K562 (cell line): ENCODE measurements around the gene RGS19. TPM values are rescaled to one million over a fixed set of nuclear protein-coding genes. Genes with fewer than 3 reads are reported as not detected.

Experiments used
- CEBPG ChIP-seq, 3 experiments: fragments of 200-800 bp in 1 of 3; sonication (Bioruptor generic) in 1 of 3; sonication (generic) in 1 of 3; formaldehyde crosslinking in 1 of 3; IDR thresholded peaks in 2 of 3; conservative IDR thresholded peaks in 1 of 3; 2 replicates each; pipeline versions ENCODE4 v1.6.1 to v1.8.0; 2016 to 2022; ENCODE audit warnings: missing compliant biosample characterization in 2 of 3, missing genetic modification characterization in 2 of 3, mild to moderate bottlenecking in 1 of 3, missing genetic modification reagents in 1 of 3
- DACH1 ChIP-seq: fragments of 450-650 bp; IDR thresholded peaks from 2 replicates; pipeline ENCODE4 v1.6.1; 2018; ENCODE audit not compliant: partially characterized antibody
- ESRRA ChIP-seq: fragments of 450-650 bp; IDR thresholded peaks from 2 replicates; pipeline ENCODE4 v1.6.1; 2014; ENCODE audit warnings: low read depth, mild to moderate bottlenecking, moderate library complexity, borderline replicate concordance
- HDAC1 ChIP-seq, 2 experiments: fragments of 450-650 bp; IDR thresholded peaks; 2 replicates each; pipeline ENCODE4 v1.6.1; 2016 to 2017; ENCODE audit warnings: inconsistent platforms in 1 of 2, mild to moderate bottlenecking in 1 of 2, moderate library complexity in 1 of 2
- IRF2 ChIP-seq: sonication (generic); formaldehyde crosslinking; IDR thresholded peaks from 2 replicates; pipeline ENCODE4 v1.8.1; 2022; ENCODE audit warnings: mild to moderate bottlenecking, missing genetic modification reagents
- NONO ChIP-seq, 2 experiments: fragments of 200-400 bp in 1 of 2; fragments of 450-650 bp in 1 of 2; formaldehyde crosslinking in 1 of 2; IDR thresholded peaks; 2 replicates each; pipeline ENCODE4 v1.6.1; 2017; ENCODE audit warnings: low read depth in 2 of 2, mild to moderate bottlenecking in 2 of 2, moderate library complexity in 2 of 2, low read length in 1 of 2
- NR2C1 ChIP-seq, 2 experiments: fragments of 450-650 bp; IDR thresholded peaks; 2 replicates each; pipeline ENCODE4 v1.6.1; 2017; ENCODE audit warnings: mild to moderate bottlenecking in 2 of 2, antibody characterized with exemption in 1 of 2, inconsistent platforms in 1 of 2, missing compliant biosample characterization in 1 of 2, missing genetic modification characterization in 1 of 2
- PREB ChIP-seq: sonication (generic); formaldehyde crosslinking; IDR thresholded peaks from 2 replicates; pipeline ENCODE4 v1.8.1; 2023; ENCODE audit warnings: mild to moderate bottlenecking, missing genetic modification reagents
- PRMT5 ChIP-seq: sonication (generic); formaldehyde crosslinking; IDR thresholded peaks from 2 replicates; pipeline ENCODE4 v1.5.0; 2020; ENCODE audit warnings: missing genetic modification reagents
- PTRF ChIP-seq: fragments of 450-650 bp; IDR thresholded peaks from 2 replicates; pipeline ENCODE4 v1.6.1; 2016; ENCODE audit warnings: mild to moderate bottlenecking, missing genetic modification characterization, missing compliant biosample characterization
- SETDB1 ChIP-seq: IDR thresholded peaks from one replicate; pipeline ENCODE4 v1.6.1; 2012; ENCODE audit warnings: low read length, control low read depth, inconsistent platforms
- SMARCE1 ChIP-seq: fragments of 450-650 bp; IDR thresholded peaks from 2 replicates; pipeline ENCODE4 v1.7.1; 2016; ENCODE audit warnings: mild to moderate bottlenecking
- STAG1 ChIP-seq: sonication (generic); formaldehyde crosslinking; IDR thresholded peaks from 2 replicates; pipeline ENCODE4 v1.5.0; 2020; ENCODE audit warnings: missing genetic modification reagents, borderline replicate concordance
- TBP ChIP-seq: optimal IDR thresholded peaks from 2 replicates; pipeline ENCODE3; 2011; ENCODE audit warnings: low read depth, low read length, improper control_type of control experiment
- UBTF ChIP-seq, 2 experiments: IDR thresholded peaks; 2 replicates each; pipeline ENCODE4 v1.6.1; 2012; ENCODE audit warnings: improper control_type of control experiment in 2 of 2, low read depth in 2 of 2, low read length in 2 of 2, borderline replicate concordance in 1 of 2
- YBX1 ChIP-seq: fragments of 450-650 bp; IDR thresholded peaks from 2 replicates; pipeline ENCODE4 v1.7.1; 2016; ENCODE audit warnings: mild to moderate bottlenecking
- YY1 ChIP-seq, 3 experiments: IDR thresholded peaks; 2 replicates each; pipeline ENCODE4 v1.6.1; 2011; ENCODE audit warnings: low read length in 2 of 3, mild to moderate bottlenecking in 2 of 3, moderate library complexity in 2 of 3, borderline replicate concordance in 1 of 3, control low read depth in 1 of 3, low read depth in 1 of 3; ENCODE audit not compliant: insufficient read depth in 3 of 3, insufficient replicate concordance in 2 of 3, control insufficient read depth in 1 of 3, insufficient read length in 1 of 3; ENCODE audit errors: extremely low read depth in 1 of 3
- ZNF584 ChIP-seq: fragments of 200-800 bp; sonication (Bioruptor generic); IDR thresholded peaks from 2 replicates; pipeline ENCODE4 v1.6.1; 2016; ENCODE audit warnings: low read depth, mild to moderate bottlenecking, missing genetic modification characterization, missing compliant biosample characterization
- ZNF586 ChIP-seq: fragments of 450-650 bp; formaldehyde crosslinking; conservative IDR thresholded peaks from 2 replicates; pipeline ENCODE4 v1.4.0; 2020; ENCODE audit warnings: mild to moderate bottlenecking, moderate library complexity
- ZNF740 ChIP-seq, 3 experiments: fragments of 200-800 bp in 1 of 3; sonication (Bioruptor generic) in 1 of 3; sonication (generic) in 1 of 3; formaldehyde crosslinking in 1 of 3; IDR thresholded peaks; 2 replicates each; pipeline versions ENCODE4 v1.6.1 to v1.8.0; 2016 to 2022; ENCODE audit warnings: mild to moderate bottlenecking in 2 of 3, missing compliant biosample characterization in 2 of 3, missing genetic modification characterization in 2 of 3, missing genetic modification reagents in 1 of 3
- polyA plus RNA-seq, 8 experiments: library from polyadenylated mRNA; depleted of rRNA in 4 of 8; stranded (reverse) in 5 of 8; unstranded in 3 of 8; fragments of >200 nt; fragmentation: Nextera tagmentation in 2 of 8; fragmentation: Illumina TruSeq in 1 of 8; extraction: Ambion mirVana in 2 of 8; extraction: Trizol in 1 of 8; gene quantifications; 2 replicates each; pipeline versions ENCODE4 v1.2.1 to v1.2.3, GENCODE V29; 2011 to 2014; ENCODE audit warnings: inconsistent platforms in 1 of 8, missing spikeins in 1 of 8
- total RNA-seq, 7 experiments: library from RNA; depleted of rRNA in 6 of 7; stranded (reverse); fragments of >200 nt in 6 of 7; fragmentation: Illumina TruSeq in 2 of 7; extraction: Trizol in 2 of 7; gene quantifications; 2 replicates each; pipeline versions ENCODE4 v1.2.1 to v1.2.3, GENCODE V29; 2011 to 2021; ENCODE audit warnings: low replicate concordance in 1 of 7

RGS19 gene
- total and polyA plus RNA-seq, 9 of the 15 experiments (the other 6 are each of a cell fraction or from before 2014, with no cell fraction given) = 0.41 to 23.7 (median 14.6) TPM

- no peak for TF ChIP-seq YBX1
- 0 out of 2 replicates have a peak, but pooled peaks have one; percentile 10 for TF ChIP-seq CEBPG (CRISPR knock-in tag; IDR thresholded peaks at IDR 0.05)
- TF ChIP-seq CEBPG (tag; conservative IDR thresholded peaks at IDR 0.05 in 1 of 2, IDR thresholded peaks at IDR 0.05 in 1 of 2) = no peak
- TF ChIP-seq ZNF584 (CRISPR knock-in tag) = no peak
- no peak for TF ChIP-seq IRF2 (CRISPR knock-in tag)
- peak; percentile 32; the same call in 1 of the 2 replicates for TF ChIP-seq SMARCE1
- no peak for TF ChIP-seq NONO (IDR thresholded peaks at IDR 0.05; ENCODE audit: low read depth in 2 of 2, low read length in 1 of 2)
- no peak for TF ChIP-seq DACH1
- no peak for TF ChIP-seq TBP
- no peak; the same call in 1 of the 2 replicates for TF ChIP-seq ZNF740 (CRISPR knock-in tag; IDR thresholded peaks at IDR 0.05)
- TF ChIP-seq ZNF740 (tag; IDR thresholded peaks at IDR 0.05) = no peak
- no peak for TF ChIP-seq PTRF (tag)
- TF ChIP-seq SETDB1 = no peak
- no peak for TF ChIP-seq ZNF586 (CRISPR knock-in tag)
- TF ChIP-seq YY1 (IDR thresholded peaks at IDR 0.05; ENCODE audit: borderline replicate concordance in 1 of 3, control insufficient read depth in 1 of 3, extremely low read depth in 1 of 3, insufficient read depth in 3 of 3, insufficient read length in 1 of 3, insufficient replicate concordance in 2 of 3, low read depth in 1 of 3, low read length in 2 of 3) = peak in 1 of 3 experiments; percentile 55
- no peak for TF ChIP-seq NR2C1 (IDR thresholded peaks at IDR 0.05)
- TF ChIP-seq NR2C1 (tag; IDR thresholded peaks at IDR 0.05) = no peak
- 0 out of 4 replicates have a peak, but pooled peaks of 1 of the 2 experiments have one; percentile 21 for TF ChIP-seq UBTF (IDR thresholded peaks at IDR 0.05; ENCODE audit: borderline replicate concordance in 1 of 2, low read depth in 2 of 2, low read length in 2 of 2)
- TF ChIP-seq ESRRA = no peak
- no peak for TF ChIP-seq PREB (CRISPR knock-in tag)
- TF ChIP-seq PRMT5 (CRISPR knock-in tag) = no peak
- peak in 1 of 2 experiments; percentile 17; a peak in 1 of 4 replicates for TF ChIP-seq HDAC1 (IDR thresholded peaks at IDR 0.05)
- no peak for TF ChIP-seq STAG1 (CRISPR knock-in tag)
These were observed 29.4 kb downstream of the RGS19 start (continued) for GRCh38 chr20:64049878-64050260.
